Endothelial cell of umbilical vein (primary cell): ENCODE results near the gene CYP2A6. TPM values are rescaled to one million over a fixed set of nuclear protein-coding genes. Genes with fewer than 3 reads are reported as not detected.

Source experiments
- BruUV-seq: library from RNA; stranded (reverse); fragments of 400-500 nt; replicated peaks from 2 replicates; lab custom pipeline; 2021; lab: Mats Ljungman, UMichigan
- CTCF ChIA-PET: fragments of 300-600, 350-600 bp; sonication (Branson Sonifier 250); formaldehyde crosslinking; loops from one replicate; lab custom pipeline; 2021; ENCODE audit warnings: antibody characterized with exemption, inconsistent platforms; lab: Charles Lee
- POLR2A ChIA-PET: fragments of 300-600, 350-600 bp; sonication (Branson Sonifier 250); formaldehyde crosslinking; loops from one replicate; lab custom pipeline; 2021; ENCODE audit warnings: antibody characterized with exemption, inconsistent platforms; lab: Charles Lee
- DNase-seq: peaks from one replicate; pipeline ENCODE4 v3.0.0-alpha.2; 2011; ENCODE audit warnings: low read depth, low spot score
- FAIRE-seq: peaks from 2 replicates; lab custom pipeline; 2011; peaks lifted over from hg19 to GRCh38; lab: Jason Lieb, UNC
- H2AFZ ChIP-seq: 2 replicates; pipeline ENCODE4 v1.6.0; 2012; ENCODE audit warnings: low read depth, low read length, control low read depth, inconsistent platforms
- H3K27ac ChIP-seq: 2 replicates; pipeline ENCODE4 v1.5.1; 2011; ENCODE audit warnings: low read depth, mild to moderate bottlenecking, control low read depth, low read length, moderate library complexity; ENCODE audit not compliant: insufficient read depth
- H3K27me3 ChIP-seq, 2 experiments: 2 replicates each; pipeline versions ENCODE4 v1.6.0 to v1.6.1; 2011; ENCODE audit warnings: low read length in 2 of 2, mixed read lengths in 1 of 2; ENCODE audit not compliant: control insufficient read depth in 2 of 2, insufficient read depth in 2 of 2
- H3K36me3 ChIP-seq, 2 experiments: 2 replicates in 1 of 2; 3 replicates in 1 of 2; pipeline ENCODE4 v1.5.1; 2011; ENCODE audit warnings: low read length in 2 of 2, mild to moderate bottlenecking in 1 of 2, moderate library complexity in 1 of 2; ENCODE audit not compliant: control insufficient read depth in 2 of 2, insufficient read depth in 2 of 2; ENCODE audit errors: extremely low read depth in 1 of 2
- H3K4me1 ChIP-seq: 3 replicates; pipeline ENCODE4 v1.5.1; 2011; ENCODE audit warnings: mild to moderate bottlenecking, low read length; ENCODE audit not compliant: control insufficient read depth, insufficient read depth; ENCODE audit errors: extremely low read depth
- H3K4me2 ChIP-seq: 2 replicates; pipeline ENCODE4 v1.6.1; 2011; ENCODE audit warnings: low read length, control low read depth, mixed read lengths; ENCODE audit not compliant: insufficient read depth
- H3K4me3 ChIP-seq, 3 experiments: fragments of 200-600 bp in 1 of 3; sonication (generic), shearing (Covaris generic) in 1 of 3; replicated peaks in 1 of 3; 2 replicates each; pipeline ENCODE4 v1.5.1; 2011 to 2016; ENCODE audit warnings: control low read depth in 3 of 3, low read length in 3 of 3, mild to moderate bottlenecking in 2 of 3, inconsistent platforms in 1 of 3, low read depth in 1 of 3, moderate library complexity in 1 of 3; ENCODE audit not compliant: insufficient read depth in 1 of 3
- H3K79me2 ChIP-seq: 2 replicates; pipeline ENCODE4 v1.6.0; 2012; ENCODE audit warnings: low read length, inconsistent platforms; ENCODE audit not compliant: control insufficient read depth, insufficient read depth
- H3K9ac ChIP-seq: replicated peaks from 2 replicates; pipeline ENCODE3; 2011; ENCODE audit warnings: low read length, control low read depth; ENCODE audit not compliant: insufficient read depth; ENCODE audit errors: extremely low read depth
- H3K9me1 ChIP-seq: replicated peaks from 3 replicates; pipeline ENCODE4 v1.6.0; 2011; ENCODE audit warnings: mild to moderate bottlenecking, low read length; ENCODE audit not compliant: control insufficient read depth, insufficient read depth; ENCODE audit errors: extremely low read depth
- H3K9me3 ChIP-seq: replicated peaks from 2 replicates; pipeline ENCODE4 v1.5.1; 2012; ENCODE audit warnings: low read length, inconsistent platforms; ENCODE audit not compliant: control insufficient read depth, insufficient read depth
- H4K20me1 ChIP-seq: replicated peaks from 2 replicates; pipeline ENCODE3; 2011; ENCODE audit warnings: mild to moderate bottlenecking, low read length; ENCODE audit not compliant: control insufficient read depth, insufficient read depth; ENCODE audit errors: extremely low read depth
- CTCF ChIP-seq, 2 donors: IDR thresholded peaks; 1 replicate in 1 of 2; 2 replicates in 1 of 2; pipeline ENCODE4 v1.5.1; 2011; ENCODE audit warnings: low read length in 2 of 2, mild to moderate bottlenecking in 2 of 2, moderate library complexity in 2 of 2, control low read depth in 1 of 2, inconsistent platforms in 1 of 2, low read depth in 1 of 2; ENCODE audit not compliant: insufficient read depth in 1 of 2; ENCODE audit errors: extremely low read depth in 1 of 2
- FOS ChIP-seq: IDR thresholded peaks from 2 replicates; pipeline ENCODE4 v1.6.1; 2011; ENCODE audit warnings: mild to moderate bottlenecking, low read length, moderate library complexity, borderline replicate concordance; ENCODE audit not compliant: insufficient read depth
- MYC ChIP-seq: IDR thresholded peaks from one replicate; pipeline ENCODE4 v1.6.1; 2011; ENCODE audit warnings: mild to moderate bottlenecking, low read depth, low read length
- POLR2A ChIP-seq: IDR thresholded peaks from 2 replicates; pipeline ENCODE4 v1.6.1; 2012; ENCODE audit warnings: low read depth, mild to moderate bottlenecking, control low read depth, low read length
- POLR2AphosphoS5 ChIP-seq: IDR thresholded peaks from 2 replicates; pipeline ENCODE4 v1.6.1; 2012; ENCODE audit warnings: low read depth, mild to moderate bottlenecking, control low read depth, low read length, moderate library complexity; ENCODE audit not compliant: insufficient read depth
- dilution Hi-C: fragments of 300-500 bp; cut with MboI; formaldehyde crosslinking; loops from one replicate; pipeline ENCODE4 v1.15.0; 2019; ENCODE audit warnings: low sequenced_read_pairs; ENCODE audit not compliant: extremely low pct_ligation_motif_present
- intact Hi-C: fragments of 100-400 bp; cut with micrococcal nuclease; formaldehyde crosslinking; loops from one replicate; pipeline ENCODE4 v1.10.0; 2022
- polyA plus RNA-seq, 4 experiments: library from polyadenylated mRNA; depleted of rRNA in 3 of 4; stranded (reverse) in 3 of 4; unstranded in 1 of 4; fragments of >200 nt; gene quantifications; 2 replicates each; pipeline versions ENCODE4 v1.2.1 to v1.2.3, GENCODE V29; 2011 to 2012; ENCODE audit warnings: missing spikeins in 1 of 4
- total RNA-seq: library from RNA; stranded (reverse); gene quantifications from 2 replicates; pipeline ENCODE4 v1.2.3, GENCODE V29; 2021

CYP2A6 gene
- total and polyA plus RNA-seq, 2 donors (not counting 3 experiments of a cell fraction or from before 2014, with no cell fraction given) = not detected

- Histone ChIP-seq H4K20me1 (no peaks in the 10 kb centered on the region), H3K4me3 (no peak overlapping the region), H3K36me3 (peaks cover 9 to 25% of the 10 kb centered on the region in 2 experiments), H3K9ac (no peak overlapping the region), H2AFZ (no peak overlapping the region), H3K4me1 (peaks cover 29% of the 10 kb centered on the region), H3K4me2 (no peak overlapping the region), H3K9me3 (no peaks in the 10 kb centered on the region), H3K27me3 (peaks cover 3 to 8% of the 10 kb centered on the region in 2 experiments), H3K79me2 (peaks cover 30% of the 10 kb centered on the region), H3K27ac (no peak overlapping the region), H3K9me1 (no peaks in the 10 kb centered on the region)
- TF ChIP-seq POLR2A (no peak), CTCF (IDR thresholded peaks at IDR 0.05; ENCODE audit: extremely low read depth in 1 of 2, insufficient read depth in 1 of 2, low read depth in 1 of 2, low read length in 2 of 2) (no peak)
- dilution Hi-C loops = no loop called here
- BruUV-seq = no TSS peak
- intact Hi-C loops = no loop called here
- FAIRE-seq (no peak), DNase-seq (no peak)
- ChIA-PET POLR2A (no interaction called here), CTCF (no interaction called here)
Observed at GRCh38 chr19:40810160-40810559, 40.1 kb downstream of the CYP2A6 start.

- no peak overlapping the region for H3K27ac ChIP-seq
- intact Hi-C loops = loop anchor here (10.0 kb wide), 1 partner anchor 365 kb away; the partner anchor contains the start of gene SERTAD3
- H3K27me3 ChIP-seq = peaks cover 1 to 6% of the 10 kb centered on the region in 2 experiments
- dilution Hi-C loops = no loop called here
- H3K4me1 ChIP-seq = peaks cover 36% of the 10 kb centered on the region
- no peaks in the 10 kb centered on the region for H4K20me1 ChIP-seq
- H3K9me1 ChIP-seq = no peaks in the 10 kb centered on the region
- FAIRE-seq (no peak), DNase-seq (no peak)
- H3K79me2 ChIP-seq = peaks cover 36% of the 10 kb centered on the region
- no peaks in the 10 kb centered on the region for H3K9me3 ChIP-seq
- no peak overlapping the region for H3K4me3 ChIP-seq
- ChIA-PET POLR2A (no interaction called here), CTCF (no interaction called here)
- no peak overlapping the region for H2AFZ ChIP-seq
- no peak for TF ChIP-seq MYC
- TF ChIP-seq POLR2AphosphoS5 = peak; percentile 25
- TF ChIP-seq FOS = no peak
- H3K9ac ChIP-seq = no peak overlapping the region
- no TSS peak for BruUV-seq
- H3K4me2 ChIP-seq = no peak overlapping the region
- peaks cover 9 to 27% of the 10 kb centered on the region in 2 experiments for H3K36me3 ChIP-seq
Observed at GRCh38 chr19:40809358-40810086, 40.7 kb downstream of the CYP2A6 start.
